Stomach (tissue), 4 donors: ENCODE results near the gene PLCG2.

Experiments used
- CTCF ChIP-seq, 7 experiments: fragments of 450-650 bp in 4 of 7; fragments of 200-600 bp in 3 of 7; sonication (generic) in 3 of 7; IDR thresholded peaks; one replicate each; pipeline ENCODE4 v1.5.1; 2016 to 2019; ENCODE audit warnings: antibody characterized with exemption in 7 of 7, control low read depth in 2 of 7, mild to moderate bottlenecking in 1 of 7
- POLR2AphosphoS5 ChIP-seq, 3 donors: sonication (generic); formaldehyde crosslinking; IDR thresholded peaks; one replicate each; pipeline ENCODE4 v1.6.1; 2016; ENCODE audit warnings: antibody characterized with exemption in 3 of 3

- TF ChIP-seq POLR2AphosphoS5 (IDR thresholded peaks at IDR 0.05) (no peak), CTCF (IDR thresholded peaks at IDR 0.05) (no peak)
Measured at GRCh38 chr16:81946206-81946605, 167.1 kb downstream of the PLCG2 start.
